ENCODE results near the gene ZNF442.
"Not testable (repeated sequence)": the region's sequence is repeated elsewhere in the genome, so short reads cannot be mapped to it uniquely, and the experiment has no call there.

GRCh38 chr19:12362236-12362635 lies 3.2 kb downstream of the ZNF442 start:
- TF ChIP-seq CTCF, POLR2A (IDR thresholded peaks at IDR 0.05): not testable (repeated sequence)
